Measurements from ENCODE around the gene TNNI2.

GRCh38 chr11:1879342-1879940 lies 40.7 kb downstream of the TNNI2 start:
- TF ChIP-seq CTCF (IDR thresholded peaks at IDR 0.05 in 8 of 11, conservative IDR thresholded peaks at IDR 0.05 in 3 of 11) (no peak), POLR2A (IDR thresholded peaks at IDR 0.05) (no peak)

Data from spleen (tissue), 7 donors.